Mesenchymal stem cell (in vitro differentiated cells and primary cell): ENCODE results near the gene TUBE1.

Experiments used
- DNase-seq: peaks from one replicate; pipeline ENCODE4 v3.0.0-alpha.2; 2013
- H2AFZ ChIP-seq: one replicate; pipeline ENCODE4 v1.6.1; 2013; ENCODE audit warnings: low read depth, mild to moderate bottlenecking, control low read depth, inconsistent platforms, low read length, moderate library complexity
- H2AK5ac ChIP-seq: 2 replicates; pipeline ENCODE4 v1.6.1; 2013; ENCODE audit warnings: low read length, moderate library complexity, mild to moderate bottlenecking, inconsistent platforms; ENCODE audit not compliant: severe bottlenecking
- H2BK120ac ChIP-seq: one replicate; pipeline ENCODE4 v1.6.1; 2013; ENCODE audit warnings: low read depth, mild to moderate bottlenecking, inconsistent platforms, low read length, moderate library complexity
- H2BK12ac ChIP-seq, 2 experiments: one replicate each; pipeline ENCODE4 v1.6.1; 2013; ENCODE audit warnings: inconsistent platforms in 2 of 2, low read length in 2 of 2, mild to moderate bottlenecking in 2 of 2, moderate library complexity in 2 of 2, control low read depth in 1 of 2
- H2BK15ac ChIP-seq: one replicate; pipeline ENCODE4 v1.6.1; 2013; ENCODE audit warnings: mild to moderate bottlenecking, low read depth, inconsistent platforms; ENCODE audit not compliant: poor library complexity, severe bottlenecking
- H2BK5ac ChIP-seq: 2 replicates; pipeline ENCODE4 v1.6.1; 2013; ENCODE audit warnings: low read depth, mild to moderate bottlenecking, low read length, control low read depth, inconsistent platforms; ENCODE audit not compliant: poor library complexity, severe bottlenecking
- H3K14ac ChIP-seq, 2 experiments: one replicate each; pipeline ENCODE4 v1.6.1; 2013; ENCODE audit warnings: inconsistent platforms in 2 of 2, low read length in 2 of 2, control low read depth in 1 of 2, mild to moderate bottlenecking in 1 of 2, moderate library complexity in 1 of 2
- H3K18ac ChIP-seq, 2 experiments: one replicate each; pipeline ENCODE4 v1.6.1; 2013; ENCODE audit warnings: inconsistent platforms in 2 of 2, low read length in 2 of 2, control low read depth in 1 of 2, low read depth in 1 of 2, mild to moderate bottlenecking in 1 of 2
- H3K23ac ChIP-seq, 2 experiments: one replicate each; pipeline ENCODE4 v1.6.1; 2013; ENCODE audit warnings: inconsistent platforms in 2 of 2, low read length in 2 of 2, mild to moderate bottlenecking in 2 of 2, moderate library complexity in 2 of 2, control low read depth in 1 of 2
- H3K27ac ChIP-seq: 2 replicates; pipeline ENCODE4 v1.5.1; 2013; ENCODE audit warnings: mild to moderate bottlenecking, moderate library complexity, low read length, control low read depth, inconsistent platforms; ENCODE audit not compliant: poor library complexity, severe bottlenecking
- H3K27me3 ChIP-seq, 2 experiments: 2 replicates each; pipeline versions ENCODE4 v1.6.1 to v1.7.0; 2013; ENCODE audit warnings: low read length in 2 of 2, mild to moderate bottlenecking in 2 of 2, moderate library complexity in 2 of 2, control low read depth in 1 of 2, inconsistent platforms in 1 of 2; ENCODE audit not compliant: control insufficient read depth in 1 of 2, insufficient read depth in 1 of 2
- H3K36me3 ChIP-seq, 2 experiments: 2 replicates each; pipeline versions ENCODE4 v1.6.1 to v1.7.0; 2013; ENCODE audit warnings: low read length in 2 of 2, control low read depth in 1 of 2, inconsistent platforms in 1 of 2, low read depth in 1 of 2, mild to moderate bottlenecking in 1 of 2; ENCODE audit not compliant: insufficient read depth in 2 of 2, control insufficient read depth in 1 of 2
- H3K4ac ChIP-seq, 2 experiments: one replicate each; pipeline ENCODE4 v1.6.1; 2013; ENCODE audit warnings: inconsistent platforms in 2 of 2, low read length in 2 of 2, mild to moderate bottlenecking in 2 of 2, moderate library complexity in 2 of 2, control low read depth in 1 of 2, low read depth in 1 of 2
- H3K4me1 ChIP-seq: 2 replicates; pipeline ENCODE4 v1.6.1; 2013; ENCODE audit warnings: low read depth, low read length, control low read depth; ENCODE audit not compliant: control insufficient read depth, insufficient read depth
- H3K4me2 ChIP-seq: 2 replicates; pipeline ENCODE4 v1.6.1; 2013; ENCODE audit warnings: low read length, mild to moderate bottlenecking, inconsistent platforms; ENCODE audit not compliant: poor library complexity, severe bottlenecking
- H3K4me3 ChIP-seq, 2 experiments: 2 replicates each; pipeline versions ENCODE4 v1.5.1 to v1.7.0; 2013; ENCODE audit warnings: low read length in 2 of 2, mild to moderate bottlenecking in 2 of 2, control low read depth in 1 of 2, low read depth in 1 of 2; ENCODE audit not compliant: insufficient read depth in 1 of 2
- H3K79me1 ChIP-seq: replicated peaks from 2 replicates; pipeline ENCODE4 v1.6.1; 2013; ENCODE audit warnings: mild to moderate bottlenecking, control low read depth, low read length, inconsistent platforms; ENCODE audit not compliant: poor library complexity, severe bottlenecking
- H3K9ac ChIP-seq: 2 replicates; pipeline ENCODE4 v1.7.0; 2013; ENCODE audit warnings: mild to moderate bottlenecking, low read length, moderate library complexity
- H3K9me3 ChIP-seq: 2 replicates; pipeline ENCODE4 v1.7.0; 2013; ENCODE audit warnings: mild to moderate bottlenecking, low read length; ENCODE audit not compliant: control insufficient read depth
- H4K8ac ChIP-seq: one replicate; pipeline ENCODE4 v1.6.1; 2013; ENCODE audit warnings: inconsistent platforms, mild to moderate bottlenecking, low read length, moderate library complexity
- H4K91ac ChIP-seq: one replicate; pipeline ENCODE4 v1.6.1; 2013; ENCODE audit warnings: mild to moderate bottlenecking, low read length, inconsistent platforms
- WGBS: methylation state at CpG from one replicate; pipeline ENCODE4 v1.1.7; 2013; ENCODE audit warnings: mixed read lengths; 5-methylcytosine and 5-hydroxymethylcytosine counted together

The TUBE1 gene

DNA sequence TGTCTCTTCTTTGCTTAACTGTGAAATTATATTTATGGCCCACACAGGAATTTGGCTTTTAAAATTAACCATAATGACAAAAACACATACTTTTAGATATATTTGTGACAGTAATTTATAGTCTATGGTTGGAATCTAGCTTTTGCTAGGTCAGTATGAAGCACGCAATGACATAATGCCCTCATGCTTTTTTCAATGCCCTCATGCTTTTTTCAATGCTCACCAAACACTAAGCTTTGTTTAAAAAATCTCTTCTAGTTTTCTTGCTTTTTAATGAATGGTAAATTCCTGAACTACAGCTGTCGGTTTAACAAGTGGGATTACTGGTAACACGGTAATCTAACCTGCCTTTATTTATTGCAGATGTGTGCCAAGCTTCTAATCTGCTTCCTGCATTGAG, 20.7 kb downstream of the TUBE1 start:
- H3K4me3 ChIP-seq, result no peak overlapping the region

GRCh38 chr6:112065426-112065986, 21.8 kb downstream of the TUBE1 start:
- Histone ChIP-seq H2BK5ac (no peak overlapping the region), H2AK5ac (no peak overlapping the region), H3K36me3 (peaks cover 0 to 18% of the 10 kb centered on the region in 2 experiments), H3K9ac (no peak overlapping the region), H3K4me1 (peaks cover 2% of the 10 kb centered on the region), H2BK12ac (no peak overlapping the region), H2AFZ (no peak overlapping the region), H3K23ac (no peak overlapping the region), H3K27me3 (no peaks in the 10 kb centered on the region), H3K14ac (no peak overlapping the region), H3K4ac (no peak overlapping the region), H3K79me1 (no peaks in the 10 kb centered on the region), H3K9me3 (no peaks in the 10 kb centered on the region), H3K18ac (no peak overlapping the region), H4K91ac (no peak overlapping the region), H2BK120ac (no peak overlapping the region), H3K4me2 (no peak overlapping the region), H3K27ac (no peak overlapping the region), H3K4me3 (no peak overlapping the region), H2BK15ac (no peak overlapping the region), H4K8ac (no peak overlapping the region)
- DNase-seq, result peak; percentile 19
- WGBS, result 64% methylated on average over 4 of the region's 6 CpGs

More for the DNA sequence above, 20.7 kb downstream of the TUBE1 start:
- no peak overlapping the region for H4K91ac ChIP-seq
- H4K8ac ChIP-seq, result no peak overlapping the region
- no peak overlapping the region for H2AFZ ChIP-seq
- no peak overlapping the region for H2AK5ac ChIP-seq
- no peaks in the 10 kb centered on the region for H3K79me1 ChIP-seq
- H3K18ac ChIP-seq, result no peak overlapping the region
- H2BK120ac ChIP-seq, result no peak overlapping the region
- H3K4me1 ChIP-seq, result no peaks in the 10 kb centered on the region
- no peak overlapping the region for H2BK15ac ChIP-seq
- H3K27me3 ChIP-seq, result no peaks in the 10 kb centered on the region
- H3K4me2 ChIP-seq, result no peak overlapping the region
- H3K9ac ChIP-seq, result no peak overlapping the region
- WGBS, result 95% methylated on average over 2 of the region's 3 CpGs
- no peak overlapping the region for H3K14ac ChIP-seq
- no peak overlapping the region for H2BK5ac ChIP-seq
- no peak overlapping the region for H3K23ac ChIP-seq
- H3K36me3 ChIP-seq, result peaks cover 0 to 28% of the 10 kb centered on the region in 2 experiments
- H3K4ac ChIP-seq, result no peak overlapping the region
- DNase-seq, result no peak
- no peak overlapping the region for H3K27ac ChIP-seq
- no peak overlapping the region for H2BK12ac ChIP-seq
- no peaks in the 10 kb centered on the region for H3K9me3 ChIP-seq

DNA sequence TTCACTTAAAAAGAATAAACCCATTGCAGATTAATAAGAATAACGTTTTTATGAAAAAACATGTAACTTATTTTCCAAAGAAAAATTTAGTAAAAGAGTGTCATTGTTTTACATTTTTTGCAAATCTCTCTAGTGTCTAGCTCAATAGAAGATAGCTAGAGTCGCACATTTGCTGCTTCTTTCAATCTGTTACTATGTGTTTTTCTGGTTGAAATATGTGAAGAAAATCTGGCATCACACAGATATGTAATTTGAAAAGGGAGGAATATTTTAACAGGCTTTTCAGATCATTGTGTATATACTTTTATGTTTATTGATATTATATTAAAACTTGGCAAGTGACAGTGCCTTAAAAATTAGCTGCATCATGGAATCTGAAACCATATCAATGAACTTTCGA, 24.3 kb downstream of the TUBE1 start:
- Histone ChIP-seq H3K27ac (no peak overlapping the region), H3K4ac (no peak overlapping the region), H3K4me3 (no peak overlapping the region), H2BK120ac (no peak overlapping the region), H4K91ac (no peak overlapping the region), H3K9me3 (no peaks in the 10 kb centered on the region), H3K14ac (no peak overlapping the region), H3K4me2 (no peak overlapping the region), H2AK5ac (no peak overlapping the region), H2BK5ac (no peak overlapping the region), H2BK15ac (no peak overlapping the region), H3K36me3 (peaks cover 0 to under 1% of the 10 kb centered on the region in 2 experiments), H3K9ac (no peak overlapping the region), H4K8ac (no peak overlapping the region), H3K79me1 (no peaks in the 10 kb centered on the region), H3K18ac (no peak overlapping the region), H3K27me3 (no peaks in the 10 kb centered on the region), H3K23ac (no peak overlapping the region), H2BK12ac (no peak overlapping the region), H2AFZ (no peak overlapping the region), H3K4me1 (peaks cover 2% of the 10 kb centered on the region)
- no peak for DNase-seq
- WGBS, result 90% methylated on average over 2 of the region's 3 CpGs

DNA sequence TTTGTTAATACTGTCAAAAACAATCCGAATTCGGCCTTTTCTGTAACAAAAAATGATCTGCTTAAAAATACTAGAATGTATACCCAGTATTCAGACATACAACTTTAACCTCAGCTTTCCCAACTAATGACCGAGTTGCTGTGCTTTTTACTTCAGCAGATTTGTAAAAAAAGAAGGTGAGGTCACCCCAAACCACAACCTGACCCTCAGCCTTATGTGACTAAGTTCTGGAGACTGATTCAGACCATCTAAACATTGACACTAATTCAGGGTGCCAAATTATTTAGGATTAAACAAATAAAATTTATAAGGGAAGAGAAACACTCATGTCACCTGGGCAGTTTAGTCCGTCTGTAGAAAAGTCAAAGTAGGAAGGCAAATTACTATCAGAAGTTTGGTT, 25.7 kb downstream of the TUBE1 start:
- Histone ChIP-seq H4K8ac (no peak overlapping the region), H2BK5ac (no peak overlapping the region), H3K14ac (no peak overlapping the region), H3K36me3 (no peaks in the 10 kb centered on the region), H3K4me2 (no peak overlapping the region), H3K23ac (no peak overlapping the region), H3K27me3 (peaks cover 0 to 7% of the 10 kb centered on the region in 2 experiments), H3K9ac (no peak overlapping the region), H4K91ac (no peak overlapping the region), H3K18ac (no peak overlapping the region), H2AFZ (no peak overlapping the region), H3K4me1 (peaks cover 2% of the 10 kb centered on the region), H2AK5ac (no peak overlapping the region), H3K9me3 (no peaks in the 10 kb centered on the region), H3K79me1 (no peaks in the 10 kb centered on the region), H3K27ac (no peak overlapping the region), H2BK120ac (no peak overlapping the region), H2BK12ac (no peak overlapping the region), H3K4me3 (no peak overlapping the region), H3K4ac (no peak overlapping the region), H2BK15ac (no peak overlapping the region)
- WGBS, result 91% methylated on average over 4 of the region's 4 CpGs
- no peak for DNase-seq
